Activated T-helper 1 cell treated with Interleukin-2 at 50 U/mL for 16 hours (primary cell): ENCODE measurements around the gene NKX3-2.
"Not testable (repeated sequence)": the region's sequence is repeated elsewhere in the genome, so short reads cannot be mapped to it uniquely, and the experiment has no call there.

Experiments
- DNase-seq: peaks from one replicate; pipeline ENCODE4 v3.0.0-alpha.2; 2020; ENCODE audit warnings: low read depth

NKX3-2 gene

GRCh38 chr4:13543839-13544605 is at the start of gene NKX3-2:
TSS of gene NKX3-2 (minus strand) at chr4:13544508. CDS start at chr4:13544414, 94 bp downstream.
- no peak for DNase-seq

GRCh38 chr4:13592220-13592619 is 47.9 kb upstream of the NKX3-2 start:
- DNase-seq = no peak

- no peak for DNase-seq
These were observed 46.5 kb upstream of the NKX3-2 start for GRCh38 chr4:13590766-13591165.

GRCh38 chr4:13588954-13589353 is 44.6 kb upstream of the NKX3-2 start:
- DNase-seq = no peak

- no peak for DNase-seq
These were observed 40.2 kb upstream of the NKX3-2 start for GRCh38 chr4:13584481-13584880.

- no peak for DNase-seq
These were observed 35.7 kb upstream of the NKX3-2 start for GRCh38 chr4:13580036-13580435.

- DNase-seq = no peak
These were observed 33.4 kb upstream of the NKX3-2 start for GRCh38 chr4:13577660-13578059.

- DNase-seq = no peak
These were observed 26.6 kb upstream of the NKX3-2 start for GRCh38 chr4:13570916-13571315.

- no peak for DNase-seq
These were observed 22.8 kb upstream of the NKX3-2 start for GRCh38 chr4:13567125-13567524.

GRCh38 chr4:13562876-13563275 is 18.6 kb upstream of the NKX3-2 start:
- no peak for DNase-seq

GRCh38 chr4:13561673-13562072 is 17.4 kb upstream of the NKX3-2 start:
- DNase-seq = no peak

GRCh38 chr4:13560111-13560510 is 15.8 kb upstream of the NKX3-2 start:
- DNase-seq = not testable (repeated sequence)

GRCh38 chr4:13559413-13559812 is 15.1 kb upstream of the NKX3-2 start:
- no peak for DNase-seq

GRCh38 chr4:13558881-13559280 is 14.6 kb upstream of the NKX3-2 start:
- no peak for DNase-seq

GRCh38 chr4:13555325-13555724 is 11.0 kb upstream of the NKX3-2 start:
- DNase-seq = no peak

- no peak for DNase-seq
These were observed 8.8 kb upstream of the NKX3-2 start for GRCh38 chr4:13553081-13553480.

- peak; percentile 52 for DNase-seq
These were observed 4.8 kb upstream of the NKX3-2 start for GRCh38 chr4:13548984-13549546.

GRCh38 chr4:13548059-13548983 is 4.0 kb upstream of the NKX3-2 start:
- DNase-seq = no peak

- DNase-seq = no peak
These were observed 3.3 kb upstream of the NKX3-2 start for GRCh38 chr4:13547485-13548041.

- DNase-seq = no peak
These were observed 2.7 kb upstream of the NKX3-2 start for GRCh38 chr4:13546941-13547484.

- DNase-seq = no peak
These were observed 2.0 kb upstream of the NKX3-2 start for GRCh38 chr4:13546142-13546940.
